Spleen (tissue), 7 donors: ENCODE measurements around the gene GPR158.

Source experiments
- POLR2A ChIP-seq, 3 donors: fragments of 450-650 bp; IDR thresholded peaks; one replicate each; pipeline ENCODE4 v1.5.1; 2017; ENCODE audit warnings: antibody characterized with exemption in 3 of 3, mild to moderate bottlenecking in 1 of 3
- TF ChIP-seq, protein P1 (sequence below), 11 experiments: fragments of 200-600 bp in 7 of 11; fragments of 450-650 bp in 4 of 11; sonication (generic) in 4 of 11; IDR thresholded peaks in 8 of 11; conservative IDR thresholded peaks in 3 of 11; 1 replicate in 7 of 11; 2 replicates in 4 of 11; pipeline versions ENCODE4 v1.4.0 to v1.8.0; 2016 to 2021; ENCODE audit warnings: antibody characterized with exemption in 11 of 11, inconsistent platforms in 4 of 11, mild to moderate bottlenecking in 1 of 11
- donor health status: DM: no; HTN: no; CAD: no; lungs with moderate emphysema.
- donor health status: DM: no; HTN: no; CAD: no.
- donor health status: DM: no; HTN: no; CAD: no.

DNA sequence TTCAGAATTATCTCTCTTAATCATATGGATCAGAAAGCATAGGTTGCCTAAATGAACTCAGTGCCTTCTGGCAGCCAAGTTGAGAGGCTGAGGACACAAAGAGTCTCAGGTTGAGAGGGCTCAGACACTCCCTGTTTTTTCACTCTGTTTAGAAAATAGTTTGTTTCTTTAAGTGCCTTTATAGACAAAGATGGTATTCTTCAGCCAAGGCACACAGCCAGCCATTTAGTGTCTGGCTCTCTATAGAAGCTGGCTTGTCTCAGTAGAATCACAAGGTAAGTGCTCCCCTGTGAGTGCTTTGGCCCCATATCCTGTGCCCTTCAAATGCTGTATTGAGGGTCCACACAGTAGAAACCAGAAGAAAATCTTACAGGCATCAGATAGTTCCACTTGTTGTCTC lies 3.6 kb downstream of the GPR158 start:
- TF ChIP-seq, protein P1, sequence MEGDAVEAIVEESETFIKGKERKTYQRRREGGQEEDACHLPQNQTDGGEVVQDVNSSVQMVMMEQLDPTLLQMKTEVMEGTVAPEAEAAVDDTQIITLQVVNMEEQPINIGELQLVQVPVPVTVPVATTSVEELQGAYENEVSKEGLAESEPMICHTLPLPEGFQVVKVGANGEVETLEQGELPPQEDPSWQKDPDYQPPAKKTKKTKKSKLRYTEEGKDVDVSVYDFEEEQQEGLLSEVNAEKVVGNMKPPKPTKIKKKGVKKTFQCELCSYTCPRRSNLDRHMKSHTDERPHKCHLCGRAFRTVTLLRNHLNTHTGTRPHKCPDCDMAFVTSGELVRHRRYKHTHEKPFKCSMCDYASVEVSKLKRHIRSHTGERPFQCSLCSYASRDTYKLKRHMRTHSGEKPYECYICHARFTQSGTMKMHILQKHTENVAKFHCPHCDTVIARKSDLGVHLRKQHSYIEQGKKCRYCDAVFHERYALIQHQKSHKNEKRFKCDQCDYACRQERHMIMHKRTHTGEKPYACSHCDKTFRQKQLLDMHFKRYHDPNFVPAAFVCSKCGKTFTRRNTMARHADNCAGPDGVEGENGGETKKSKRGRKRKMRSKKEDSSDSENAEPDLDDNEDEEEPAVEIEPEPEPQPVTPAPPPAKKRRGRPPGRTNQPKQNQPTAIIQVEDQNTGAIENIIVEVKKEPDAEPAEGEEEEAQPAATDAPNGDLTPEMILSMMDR (IDR thresholded peaks at IDR 0.05 in 8 of 11, conservative IDR thresholded peaks at IDR 0.05 in 3 of 11): no peak
- TF ChIP-seq POLR2A (IDR thresholded peaks at IDR 0.05): no peak
